NCI-H1417 (cell line): ENCODE measurements around the gene BBS9.
"Not testable (repeated sequence)": the region's sequence is repeated elsewhere in the genome, so short reads cannot be mapped to it uniquely, and the experiment has no call there.

Source experiments
- DNase-seq, 3 experiments: peaks; one replicate each; lab custom pipeline; 2025; lab: John Stamatoyannopoulos, UW

BBS9 gene

DNA sequence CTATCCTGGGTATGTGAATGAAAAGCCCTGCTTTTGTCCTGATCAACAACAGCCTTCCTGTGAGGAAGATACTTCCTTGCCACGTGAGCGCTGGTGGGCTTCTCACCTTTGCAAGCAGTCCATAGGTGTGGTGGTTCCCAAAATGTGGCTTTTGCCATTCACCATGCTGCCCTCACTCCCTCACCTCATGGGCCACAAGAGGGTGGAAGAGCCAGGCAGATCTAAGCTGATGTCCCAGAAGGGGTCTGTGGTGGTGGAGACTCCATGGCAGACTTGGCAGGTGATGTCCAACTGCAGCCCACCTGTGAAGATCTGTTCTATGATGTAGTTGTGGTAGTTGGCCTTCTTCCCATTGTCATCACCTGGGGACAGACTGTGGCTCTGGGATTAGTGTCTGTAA lies 147.4 kb downstream of the BBS9 start:
- no peak for DNase-seq

- no peak for DNase-seq
Observed at GRCh38 chr7:33278095-33278494, 148.7 kb downstream of the BBS9 start.

GRCh38 chr7:33286501-33286900 lies 157.1 kb downstream of the BBS9 start:
- DNase-seq = no peak

- no peak for DNase-seq
Observed at GRCh38 chr7:33287738-33288137, 158.4 kb downstream of the BBS9 start.

- DNase-seq = no peak
Observed at GRCh38 chr7:33298848-33299247, 169.5 kb downstream of the BBS9 start.

GRCh38 chr7:33299425-33299824 lies 170.1 kb downstream of the BBS9 start:
- no peak for DNase-seq

DNA sequence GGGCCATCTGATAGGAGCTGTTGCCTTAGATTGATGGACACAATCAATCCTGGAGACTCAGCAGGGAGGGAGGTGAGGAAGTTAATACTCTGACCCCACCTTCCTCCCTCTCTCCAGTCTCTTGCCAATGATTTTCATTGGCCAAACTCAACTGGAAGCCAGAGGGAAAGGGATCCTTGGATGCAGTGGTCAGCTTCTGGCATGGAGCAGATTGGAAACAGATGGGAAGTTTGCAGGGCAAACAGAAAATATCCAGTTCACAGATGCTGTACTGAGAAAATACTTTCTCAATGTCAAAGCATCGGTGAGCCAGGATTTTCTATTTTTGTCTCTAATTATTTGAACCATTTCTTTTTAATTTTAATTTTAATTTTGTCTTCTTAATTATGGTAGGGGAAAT lies 170.8 kb downstream of the BBS9 start:
- no peak for DNase-seq

GRCh38 chr7:33300742-33301141 lies 171.4 kb downstream of the BBS9 start:
- DNase-seq = no peak

DNA sequence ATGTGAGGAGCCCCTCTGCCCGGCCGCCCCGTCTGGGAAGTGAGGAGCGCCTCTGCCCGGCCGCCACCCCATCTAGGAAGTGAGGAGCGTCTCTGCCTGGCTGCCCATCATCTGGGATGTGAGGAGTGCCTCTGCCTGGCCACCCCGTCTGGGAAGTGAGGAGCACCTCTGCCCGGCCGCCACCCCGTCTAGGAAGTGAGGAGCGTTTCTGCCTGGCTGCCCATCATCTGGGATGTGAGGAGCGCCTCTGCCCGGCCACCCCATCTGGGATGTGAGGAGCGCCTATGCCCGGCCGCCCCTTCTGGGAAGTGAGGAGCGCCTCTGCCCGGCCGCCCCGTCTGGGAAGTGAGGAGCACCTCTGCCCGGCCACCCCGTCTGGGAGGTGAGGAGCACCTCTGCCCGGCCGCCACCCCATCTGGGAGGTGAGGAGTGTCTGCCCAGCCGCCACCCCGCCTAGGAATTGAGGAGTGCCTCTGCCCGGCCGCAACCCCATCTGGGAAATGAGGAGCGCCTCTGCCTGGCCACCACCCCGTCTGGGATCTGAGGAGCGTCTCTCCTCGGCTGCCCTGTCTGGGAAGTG lies 174.7 kb downstream of the BBS9 start:
- not testable (repeated sequence) for DNase-seq

DNA sequence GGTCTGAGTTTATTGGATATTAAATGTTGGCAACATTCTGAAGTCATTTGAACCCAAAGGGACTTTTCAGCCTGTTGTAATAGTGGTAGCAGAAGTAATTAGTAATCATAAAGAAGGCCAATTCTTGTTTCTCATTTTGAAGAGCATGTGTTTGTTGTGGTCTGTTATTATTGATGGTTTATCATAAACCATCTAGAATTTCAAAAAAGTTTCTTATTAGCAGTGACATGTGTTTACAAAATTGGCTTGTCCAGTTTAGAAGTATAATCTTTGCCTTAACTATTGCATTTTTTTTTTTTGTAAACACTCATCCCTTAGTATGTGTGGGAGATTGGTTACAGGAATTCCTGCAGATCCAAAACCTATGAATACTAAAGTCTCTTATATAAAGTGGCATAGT lies 177.8 kb downstream of the BBS9 start:
- DNase-seq = no peak

- no peak for DNase-seq
Observed at GRCh38 chr7:33310546-33310945, 181.2 kb downstream of the BBS9 start.

DNA sequence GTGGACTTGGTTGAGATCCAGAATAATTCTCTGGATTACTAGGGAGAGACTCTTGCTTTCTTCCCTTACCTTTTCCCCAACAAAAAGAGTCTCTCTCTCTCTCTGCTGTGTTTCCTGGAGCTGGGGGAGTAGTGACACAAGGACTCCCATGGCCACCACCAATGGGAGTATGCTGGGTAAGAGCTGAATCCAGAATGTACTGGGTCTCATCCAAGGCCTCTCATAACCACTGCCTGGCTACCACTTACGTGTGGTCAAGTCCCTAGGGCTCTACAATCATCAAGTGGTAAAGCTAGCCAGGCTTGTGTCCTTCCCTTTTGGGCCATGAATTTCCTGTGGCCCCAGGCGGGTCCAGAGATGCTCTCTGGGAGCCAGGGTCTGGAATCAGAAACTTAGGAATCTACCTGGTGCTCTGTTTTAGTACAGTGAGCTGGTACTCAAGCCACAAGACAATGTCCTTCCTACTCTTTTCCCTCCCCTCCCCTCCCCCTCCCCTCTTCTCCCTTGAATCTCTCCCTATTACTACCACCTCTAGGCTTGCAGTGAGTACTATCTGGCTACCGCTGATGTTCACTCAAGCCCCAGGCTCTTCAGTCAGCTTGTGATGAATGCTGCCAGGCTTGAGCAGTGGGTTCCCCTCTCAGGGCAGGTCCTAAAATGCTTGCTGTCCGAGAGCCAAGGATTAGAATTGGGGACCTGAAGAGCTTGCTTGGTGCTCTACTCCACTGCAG lies 196.6 kb downstream of the BBS9 start:
- DNase-seq = no peak

DNA sequence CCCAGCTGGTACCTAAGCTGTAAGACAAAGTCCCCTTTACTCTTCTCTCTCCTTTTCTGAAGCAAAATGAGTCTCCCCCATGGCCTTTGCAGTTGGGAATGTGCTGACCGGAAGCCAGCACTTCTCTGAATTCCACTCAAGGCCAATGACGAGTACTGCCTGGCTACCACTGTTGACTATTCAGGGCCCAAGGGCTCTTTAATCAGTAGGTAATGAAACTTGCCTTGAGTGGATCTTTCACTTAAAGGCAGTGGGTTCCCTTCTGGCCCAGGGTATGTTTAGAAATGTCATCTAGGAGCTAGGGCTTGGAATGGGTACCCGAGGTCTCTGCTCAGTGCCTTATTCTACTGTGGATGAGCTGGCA lies 197.1 kb downstream of the BBS9 start:
- DNase-seq = no peak

- DNase-seq = no peak
Observed at GRCh38 chr7:33327427-33327826, 198.1 kb downstream of the BBS9 start.

DNA sequence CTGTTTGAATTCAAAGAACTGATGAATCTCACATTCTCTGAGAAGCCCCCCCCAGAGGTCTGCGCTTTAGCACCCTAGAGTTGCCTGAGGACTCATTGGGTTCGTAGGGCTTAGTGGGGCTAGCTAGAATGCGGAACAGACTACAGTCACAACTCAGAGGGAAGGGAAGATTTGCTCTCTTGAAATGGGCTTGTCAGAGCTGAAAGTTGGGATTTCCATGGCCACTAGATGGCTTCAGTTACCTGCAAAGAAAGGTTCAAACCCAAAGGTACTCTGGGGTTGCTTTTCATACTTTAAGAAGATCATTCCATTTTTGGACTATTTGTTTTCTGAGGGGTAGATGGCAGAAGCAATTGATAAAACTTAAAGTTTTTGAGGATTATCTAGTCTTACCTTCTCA lies 205.0 kb downstream of the BBS9 start:
- DNase-seq = peak; percentile 13 to 66 (median 28)

DNA sequence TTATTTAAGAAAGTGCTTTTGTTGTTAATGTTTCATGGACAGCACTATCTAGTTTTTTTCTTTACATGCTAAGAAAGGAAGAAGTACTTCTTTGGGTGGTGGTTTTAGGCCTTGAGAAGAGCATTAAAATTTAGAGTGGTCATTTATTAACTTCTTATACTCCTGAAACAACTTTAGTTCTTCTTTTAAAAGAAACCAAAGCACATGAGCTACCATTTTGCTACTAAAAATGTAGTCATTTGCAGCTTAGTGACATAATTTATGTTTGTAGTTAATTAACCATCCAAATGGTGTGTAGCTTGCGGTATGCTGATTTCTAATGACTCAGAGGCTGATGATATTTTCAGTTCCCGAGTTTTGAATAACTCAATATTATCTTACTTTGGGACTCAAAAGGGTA lies 207.5 kb downstream of the BBS9 start:
- no peak for DNase-seq

- DNase-seq = no peak
Observed at GRCh38 chr7:33339074-33339790, 209.9 kb downstream of the BBS9 start.

DNA sequence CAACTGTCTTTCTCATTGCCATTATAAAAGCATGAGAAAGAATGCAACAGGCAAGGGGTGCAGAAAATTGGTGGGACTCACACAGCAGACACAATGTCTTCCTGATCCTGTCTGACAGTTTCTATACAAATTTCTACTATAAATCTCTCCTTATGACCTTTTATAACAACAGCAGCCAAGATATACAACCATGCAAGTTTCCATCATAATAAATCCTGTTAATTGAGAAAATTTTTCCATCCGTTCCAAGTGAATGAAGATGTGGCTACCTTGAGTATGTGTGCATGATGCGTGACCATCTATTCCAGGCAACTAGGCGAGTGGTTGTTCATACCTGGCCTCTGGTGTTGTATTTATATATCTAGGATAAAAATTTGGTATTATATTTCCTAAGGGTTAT lies 216.7 kb downstream of the BBS9 start:
- peak in 1 of 3 experiments; percentile 54 for DNase-seq

GRCh38 chr7:33350577-33350976 lies 221.2 kb downstream of the BBS9 start:
- DNase-seq = no peak

GRCh38 chr7:33351709-33352108 lies 222.3 kb downstream of the BBS9 start:
- no peak for DNase-seq

- no peak for DNase-seq
Observed at GRCh38 chr7:33354201-33354600, 224.8 kb downstream of the BBS9 start.

DNA sequence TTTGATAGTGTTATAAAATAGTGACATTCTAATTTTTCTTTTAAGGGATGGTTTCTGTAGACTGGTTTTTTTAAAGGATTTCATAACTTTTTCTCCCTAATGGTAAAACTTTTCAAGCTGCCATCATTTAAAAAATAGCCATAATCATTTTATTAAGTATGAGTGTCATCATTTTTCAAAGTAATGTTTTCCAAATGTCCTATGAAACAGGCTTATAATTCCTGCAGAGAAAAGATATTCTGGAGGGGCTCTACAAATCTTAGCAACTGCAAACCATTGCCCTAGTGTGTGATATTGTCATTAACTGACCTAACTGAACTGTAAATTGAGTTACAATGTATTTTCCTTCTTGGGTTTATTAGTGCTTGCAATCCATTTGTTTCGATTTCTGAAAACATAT lies 226.0 kb downstream of the BBS9 start:
- no peak for DNase-seq

DNA sequence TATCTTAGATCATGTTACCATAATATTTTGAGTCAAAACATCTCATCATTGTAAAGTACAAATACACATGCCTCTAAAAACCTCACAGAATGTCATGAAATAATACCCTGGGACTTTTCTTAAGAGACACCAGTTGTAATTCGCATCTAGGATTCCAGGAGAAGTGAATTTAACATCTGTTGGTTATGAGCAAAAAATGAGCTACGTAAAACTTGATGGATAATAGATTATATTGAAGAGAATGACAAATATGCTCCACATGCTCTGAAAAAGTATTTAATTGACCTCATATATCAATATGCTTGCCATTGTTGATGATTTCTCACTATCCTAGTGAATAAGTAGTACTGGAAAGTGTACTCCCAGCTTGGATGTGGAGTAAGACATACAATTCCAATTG lies 227.0 kb downstream of the BBS9 start:
- DNase-seq = no peak
